Inferior parietal cortex (tissue), 1 donor: Measurements from ENCODE around the gene MAML3.

ENCODE experiments used
- DNase-seq: peaks from one replicate; pipeline ENCODE4 v3.0.0-alpha.2; 2016; ENCODE audit errors: extremely low spot score

MAML3 gene

DNA sequence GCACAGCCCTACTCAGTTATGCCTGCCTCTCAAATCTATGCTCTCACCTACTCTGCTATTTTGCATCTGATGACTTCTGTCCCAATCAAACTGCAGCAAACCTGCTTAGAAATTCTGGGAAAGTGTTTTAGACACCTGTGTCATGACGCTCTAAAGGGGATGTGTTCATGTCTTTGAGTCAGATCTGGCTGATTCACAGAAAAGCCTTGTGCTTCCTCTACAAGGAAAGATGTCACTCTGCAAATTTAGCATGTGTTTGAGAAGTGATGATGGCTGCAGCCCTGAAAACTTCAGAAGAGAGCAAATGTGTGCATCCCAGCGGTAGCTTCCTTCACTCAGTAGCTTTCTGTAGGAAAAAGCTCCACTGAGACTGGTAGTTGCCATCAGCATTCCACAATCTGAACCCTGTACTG lies 253.0 kb downstream of the MAML3 start:
- no peak for DNase-seq

DNA sequence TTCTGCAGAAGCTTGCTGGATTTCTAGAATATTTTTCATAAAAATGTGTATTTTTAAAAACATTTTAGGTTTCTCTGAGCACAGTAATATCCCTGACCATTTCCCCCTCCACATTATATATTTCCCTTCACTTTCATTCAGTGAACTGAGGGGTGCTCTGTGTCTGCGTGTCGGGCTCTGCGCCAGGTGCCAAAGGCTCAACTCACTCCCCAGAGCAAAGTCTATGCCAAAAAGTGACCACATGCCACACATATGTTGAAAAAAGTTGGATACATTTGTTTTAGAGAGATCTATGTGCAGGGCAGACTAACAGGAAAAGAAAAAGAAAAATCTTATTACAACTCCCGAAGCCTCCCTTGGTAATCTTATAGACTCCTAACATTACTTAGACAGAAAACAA lies 254.6 kb downstream of the MAML3 start:
- DNase-seq: no peak

DNA sequence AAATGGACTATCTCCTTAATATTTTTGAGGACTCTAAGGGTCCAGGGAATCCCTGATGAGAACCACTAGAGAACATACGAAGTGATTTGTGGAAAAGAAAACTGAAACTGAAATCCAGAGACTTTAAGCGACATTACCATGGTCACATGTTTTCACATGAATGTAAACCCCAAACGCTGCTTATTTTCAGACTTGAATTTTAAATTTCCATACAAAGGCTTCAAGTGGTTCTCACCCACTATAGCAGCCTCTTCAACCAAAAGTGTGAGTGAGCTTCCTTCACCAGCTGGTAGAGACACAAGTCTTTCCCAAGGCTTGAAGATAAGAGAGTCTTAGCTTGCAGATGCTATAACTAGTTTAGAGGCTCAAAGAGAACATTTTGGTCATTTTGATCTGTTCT lies 255.7 kb downstream of the MAML3 start:
- no peak for DNase-seq

DNA sequence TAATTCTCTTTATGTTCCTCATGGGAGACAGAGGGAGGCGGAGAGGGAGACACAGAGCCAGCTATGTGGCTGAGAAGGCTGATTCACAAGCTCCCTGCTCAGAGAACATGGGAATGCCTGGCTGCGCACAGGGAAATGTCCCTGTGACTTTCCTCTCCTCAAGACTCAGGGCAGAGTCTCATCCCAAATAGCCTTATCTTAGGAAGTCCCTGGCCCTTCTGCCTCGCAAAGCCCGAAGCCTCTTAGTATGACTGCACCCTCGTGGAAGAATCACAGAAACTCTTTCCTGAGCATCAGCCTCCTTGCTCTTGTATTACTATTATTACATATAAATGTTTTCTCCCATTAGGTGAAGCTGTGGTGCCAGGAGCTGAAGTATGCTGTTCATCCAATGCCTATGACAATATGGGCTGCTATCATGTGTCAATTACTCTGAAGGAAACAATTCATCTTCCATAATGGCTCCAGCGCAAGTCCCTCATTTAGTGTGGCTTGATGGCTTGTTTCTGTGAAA lies 257.8 kb downstream of the MAML3 start:
- no peak for DNase-seq

DNA sequence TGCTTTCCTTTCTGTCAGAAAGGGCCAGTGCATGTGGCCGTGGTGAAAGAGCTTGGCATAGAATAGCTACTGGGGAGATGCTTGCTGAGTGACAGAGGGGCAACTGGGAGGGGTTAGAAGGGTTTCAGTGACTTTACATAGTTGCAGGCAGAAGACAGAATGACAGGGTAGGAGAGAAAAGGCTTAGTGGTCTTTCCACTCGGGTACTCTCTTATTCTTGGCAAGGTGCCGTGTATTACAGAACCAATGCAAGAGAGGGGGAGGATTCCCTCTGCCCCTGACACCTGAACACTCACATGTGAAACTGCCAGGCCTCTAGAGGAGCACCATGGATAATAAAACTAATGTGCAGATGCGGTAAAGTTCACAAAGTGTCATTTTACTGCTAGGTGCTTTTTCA lies 260.2 kb downstream of the MAML3 start:
- no peak for DNase-seq

DNA sequence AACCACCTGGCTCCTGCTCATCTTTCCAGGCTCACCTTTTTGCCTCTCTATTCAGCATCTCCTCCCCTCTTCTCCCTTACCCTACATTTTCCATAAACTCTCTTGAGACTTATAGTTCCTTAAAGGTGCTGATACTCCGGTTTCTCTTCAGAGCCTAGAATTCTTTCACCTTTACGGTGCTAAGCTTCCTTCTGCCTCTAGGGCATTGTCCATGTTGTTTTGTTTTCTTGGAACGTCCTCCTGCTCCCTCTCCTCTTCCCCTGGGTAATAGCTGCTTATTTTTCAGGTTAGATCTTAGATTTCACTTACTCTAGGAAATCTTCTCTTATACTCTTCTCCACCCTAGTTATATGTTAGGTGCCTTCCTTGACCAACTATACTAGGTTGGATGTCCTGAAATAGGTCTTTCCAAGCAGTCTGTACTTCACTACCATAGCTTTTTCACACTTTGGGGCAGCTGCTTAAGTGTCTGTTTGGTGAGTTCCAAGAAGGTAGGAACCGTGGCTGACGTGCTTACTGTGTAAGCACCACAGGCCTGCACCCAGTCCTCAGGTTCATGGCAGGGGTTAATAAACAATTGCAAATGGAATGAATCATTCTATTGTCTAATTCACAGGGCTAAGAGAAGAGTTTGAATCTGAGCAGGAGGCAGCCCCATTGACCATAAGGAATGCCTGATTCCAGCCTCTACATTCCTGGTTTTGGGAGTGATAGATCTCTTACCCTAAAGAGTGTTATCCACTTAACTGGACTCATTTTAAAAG lies 260.8 kb downstream of the MAML3 start:
- DNase-seq: no peak

DNA sequence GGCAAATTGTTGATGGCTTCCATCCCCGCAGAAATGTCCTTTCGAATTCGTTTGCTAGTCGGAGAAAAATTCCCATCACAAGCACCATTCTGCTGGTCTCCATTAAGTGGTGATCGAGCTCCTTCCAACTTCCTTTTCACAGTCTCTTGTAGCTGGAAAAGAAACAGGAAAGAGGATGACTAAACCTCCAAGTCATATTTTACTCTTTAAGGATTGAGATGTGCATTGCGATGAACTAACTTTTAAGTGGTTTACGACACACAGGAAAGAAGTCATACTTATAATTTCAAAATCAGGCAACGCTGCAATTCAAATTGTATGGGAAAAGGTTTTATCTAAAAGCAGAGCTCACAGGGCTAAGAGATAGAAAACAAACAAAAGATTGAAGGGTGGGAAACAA lies 263.2 kb downstream of the MAML3 start:
- DNase-seq: no peak

DNA sequence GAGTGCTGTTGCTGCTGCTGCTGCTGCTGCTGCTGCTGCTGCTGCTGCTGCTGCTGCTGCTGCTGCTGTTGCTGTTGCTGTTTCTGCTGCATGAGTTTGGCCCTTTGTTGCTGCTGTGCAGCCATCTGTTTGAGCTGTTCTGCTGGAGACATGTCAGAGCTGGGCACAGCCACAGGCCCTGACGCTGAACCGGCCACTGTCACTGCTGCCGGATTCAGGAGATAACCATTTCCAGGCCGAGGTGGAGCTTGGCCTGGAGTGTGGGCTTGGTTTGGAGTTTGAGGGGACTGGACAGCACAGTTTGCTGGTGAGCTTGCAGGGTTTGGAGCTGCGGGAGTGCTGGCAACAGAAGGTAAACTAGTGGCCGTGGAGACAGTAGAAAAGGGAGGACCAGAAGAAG lies 264.1 kb downstream of the MAML3 start:
- no peak for DNase-seq

DNA sequence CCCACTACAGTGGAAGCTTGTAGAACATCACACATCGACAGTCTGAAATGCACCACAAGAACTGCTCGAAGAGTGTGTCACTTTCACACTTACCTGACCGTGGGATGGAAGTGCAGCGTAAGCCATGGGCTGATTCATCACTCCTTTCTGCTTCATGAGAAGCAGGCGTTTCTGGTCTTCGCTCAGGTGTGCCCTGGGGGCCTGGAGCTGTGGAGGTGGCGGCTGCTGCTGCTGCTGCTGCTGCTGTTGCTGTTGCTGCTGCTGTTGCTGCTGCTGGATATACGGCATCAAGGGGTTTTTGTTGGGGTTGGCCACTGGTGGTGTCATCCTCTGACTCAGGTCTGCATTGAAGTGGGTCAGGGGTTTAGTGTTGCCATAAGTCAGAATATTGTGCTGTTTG lies 264.7 kb downstream of the MAML3 start:
- no peak for DNase-seq

DNA sequence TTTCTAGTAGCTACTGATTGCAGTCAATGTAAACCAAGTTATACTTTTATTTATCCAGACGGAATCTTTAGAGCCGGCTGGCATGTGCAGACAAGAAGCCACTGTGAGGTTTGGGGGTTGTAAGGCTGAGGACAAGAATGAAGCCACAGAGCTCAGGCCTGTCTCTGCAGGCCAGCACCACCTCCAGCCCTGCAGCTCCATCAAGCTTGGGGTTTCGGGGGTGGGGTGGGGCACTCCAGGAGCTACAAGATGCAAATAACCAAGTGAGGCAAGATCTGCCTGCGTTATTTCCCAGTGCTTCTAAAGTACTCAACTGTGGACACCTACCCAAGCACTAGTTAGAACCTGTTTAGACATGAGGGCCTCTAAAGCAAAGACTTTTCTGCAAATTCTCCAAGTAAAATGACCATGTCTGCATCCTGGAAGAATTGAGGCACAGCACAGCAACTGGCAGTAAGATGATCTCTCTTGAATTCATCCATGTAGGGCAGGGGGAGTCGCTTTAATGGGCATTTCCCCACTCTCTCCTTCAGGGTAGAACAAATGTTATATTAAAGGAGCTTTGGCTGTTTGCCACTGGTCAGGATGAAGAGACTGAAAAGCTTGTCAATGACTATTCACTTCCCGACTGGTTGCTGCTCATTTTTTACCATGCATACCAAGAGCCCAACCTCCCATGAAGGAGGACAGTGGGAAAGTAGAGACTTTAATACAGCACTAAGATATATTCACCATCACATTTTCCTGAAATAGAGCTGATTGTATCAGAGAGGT lies 265.8 kb downstream of the MAML3 start:
- no peak for DNase-seq

DNA sequence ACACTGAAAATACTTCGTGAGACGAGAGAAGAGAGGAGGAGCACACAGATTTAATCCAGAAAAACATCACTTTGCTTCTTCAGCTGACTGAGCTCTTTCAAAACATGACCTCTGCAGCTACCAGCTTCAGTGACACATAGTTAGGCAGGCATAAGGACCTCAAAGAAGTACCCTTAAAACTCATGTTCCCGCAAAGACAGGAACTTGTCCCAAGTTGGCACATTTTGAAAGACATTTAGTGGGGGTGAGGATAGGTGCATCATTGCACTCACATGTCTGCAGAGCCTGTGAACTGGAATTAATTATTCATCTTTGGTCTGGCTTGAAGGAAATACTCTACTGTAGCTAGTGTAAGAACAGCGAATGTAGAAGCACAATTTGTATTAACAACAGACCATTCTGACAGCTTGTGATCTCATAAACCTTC lies 266.6 kb downstream of the MAML3 start:
- DNase-seq: no peak

DNA sequence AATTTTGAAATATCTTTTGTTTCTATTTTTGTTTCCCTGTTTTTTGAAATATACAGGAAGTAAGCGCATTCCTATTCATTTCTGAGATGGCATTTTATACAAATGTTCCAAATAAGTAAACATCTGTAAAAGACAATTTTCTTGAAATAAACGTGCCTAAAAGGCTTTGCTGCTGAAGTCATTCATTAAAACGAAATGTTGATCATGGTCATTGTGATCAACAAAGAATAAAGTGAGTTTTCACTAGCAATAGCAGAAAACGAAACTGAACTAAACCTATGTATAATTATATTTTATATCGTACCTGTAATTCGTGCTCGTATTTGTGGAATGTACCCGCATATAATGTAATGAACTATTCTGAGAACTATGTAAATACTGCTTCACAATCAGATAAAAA lies 267.2 kb downstream of the MAML3 start:
- DNase-seq: no peak

DNA sequence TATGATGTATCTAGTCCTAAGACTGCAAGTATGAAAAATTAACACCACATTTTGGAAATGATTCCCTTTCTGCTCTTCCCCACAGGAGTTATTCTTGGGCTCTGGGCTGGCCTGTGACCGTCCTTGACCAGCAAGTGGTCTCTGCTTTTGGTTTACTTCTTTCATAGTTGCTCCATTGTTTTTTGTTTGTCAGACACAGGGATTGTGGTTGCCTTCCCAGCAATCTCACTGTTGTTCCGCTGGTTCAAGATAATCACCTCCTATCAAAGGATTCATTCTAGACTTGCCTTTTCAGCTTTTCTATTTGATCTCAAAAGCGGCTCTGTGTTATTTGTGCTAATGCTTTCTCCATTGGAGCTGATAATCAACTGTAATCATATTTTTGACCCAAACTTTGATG lies 269.5 kb downstream of the MAML3 start:
- DNase-seq: no peak

DNA sequence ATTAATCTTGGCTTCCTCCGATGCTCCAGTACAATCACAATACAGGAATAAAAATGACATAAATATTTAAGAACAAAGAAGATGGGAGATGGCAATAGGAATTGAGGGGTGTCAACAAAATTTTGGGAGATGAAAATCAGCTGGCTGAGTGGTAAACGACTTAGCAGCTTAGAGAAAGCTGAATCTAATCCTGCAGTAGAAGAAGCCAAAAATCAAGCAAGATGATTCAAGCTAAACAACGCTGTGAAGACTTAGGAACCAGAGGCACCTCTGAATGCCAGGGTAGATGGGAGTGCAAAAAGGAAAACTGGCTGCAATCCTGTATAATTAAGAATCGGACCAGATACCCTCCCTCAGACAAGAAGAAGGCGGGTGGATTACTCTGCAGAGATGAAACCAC lies 273.1 kb downstream of the MAML3 start:
- no peak for DNase-seq

DNA sequence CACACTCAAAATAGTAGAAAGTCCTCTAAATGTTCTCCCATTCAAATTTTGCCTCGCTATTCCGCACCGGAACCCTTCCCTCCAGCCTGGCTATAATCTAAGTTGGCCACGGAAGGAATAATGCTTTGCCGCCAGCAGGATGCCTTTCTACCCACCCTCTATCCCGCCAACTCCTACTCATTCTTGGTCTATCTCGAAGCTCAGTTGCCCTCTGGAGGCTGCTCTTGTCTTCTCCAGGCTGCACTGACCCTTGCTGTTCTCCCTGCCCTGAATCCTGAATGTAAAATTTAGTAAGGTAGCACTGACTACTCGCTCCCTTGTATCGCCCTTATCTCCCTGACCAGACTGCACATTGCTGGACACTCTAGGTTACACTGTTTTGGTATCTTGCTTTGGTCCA lies 275.9 kb downstream of the MAML3 start:
- DNase-seq: no peak

DNA sequence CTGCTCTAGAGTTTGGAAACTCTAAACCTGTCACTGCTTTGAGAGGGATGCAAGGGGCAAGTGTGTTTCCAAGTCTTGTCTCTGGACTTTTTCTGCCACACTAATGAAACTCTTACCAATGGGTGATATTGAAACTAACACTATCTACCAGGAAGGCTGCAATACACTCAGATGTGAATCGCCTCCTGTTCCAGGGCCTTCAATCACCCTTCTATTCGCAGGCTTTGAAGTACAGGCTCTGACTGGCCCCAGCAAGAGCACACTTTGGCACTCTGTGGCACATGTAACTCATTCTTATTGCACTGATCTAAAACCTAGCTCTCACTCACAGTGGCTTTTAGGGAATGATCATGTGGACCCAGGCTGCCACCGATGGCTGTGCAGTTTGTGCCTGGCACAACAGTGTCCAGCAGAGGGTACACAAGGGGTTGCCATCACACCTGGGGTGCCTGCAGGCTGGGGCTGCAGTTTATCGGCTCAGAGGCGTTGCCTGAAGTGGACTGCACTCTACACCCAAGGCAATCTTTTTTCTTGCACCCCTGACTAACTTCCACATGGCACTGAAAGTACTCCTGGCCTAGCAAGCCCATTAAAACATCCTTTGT lies 277.5 kb downstream of the MAML3 start:
- no peak for DNase-seq

DNA sequence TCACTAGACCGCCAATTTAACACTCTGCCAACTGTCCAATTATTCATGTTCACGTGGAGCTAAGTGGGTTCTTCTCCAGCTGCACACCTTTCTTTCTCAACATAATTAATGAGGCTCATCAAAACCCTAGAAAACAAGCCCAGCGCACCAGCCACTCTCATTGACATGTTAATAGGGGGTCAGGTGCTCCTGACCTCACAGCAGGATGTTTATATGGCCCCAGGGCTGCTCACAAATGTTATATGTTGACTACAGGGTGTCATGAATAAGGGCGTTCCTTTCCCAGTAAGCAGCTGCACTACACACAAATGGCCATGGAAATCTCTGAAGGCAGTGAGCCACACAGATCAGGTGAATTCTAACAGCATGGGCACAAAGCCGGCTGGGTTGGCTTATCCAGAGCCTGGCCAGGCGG lies 278.6 kb downstream of the MAML3 start:
- DNase-seq: no peak

DNA sequence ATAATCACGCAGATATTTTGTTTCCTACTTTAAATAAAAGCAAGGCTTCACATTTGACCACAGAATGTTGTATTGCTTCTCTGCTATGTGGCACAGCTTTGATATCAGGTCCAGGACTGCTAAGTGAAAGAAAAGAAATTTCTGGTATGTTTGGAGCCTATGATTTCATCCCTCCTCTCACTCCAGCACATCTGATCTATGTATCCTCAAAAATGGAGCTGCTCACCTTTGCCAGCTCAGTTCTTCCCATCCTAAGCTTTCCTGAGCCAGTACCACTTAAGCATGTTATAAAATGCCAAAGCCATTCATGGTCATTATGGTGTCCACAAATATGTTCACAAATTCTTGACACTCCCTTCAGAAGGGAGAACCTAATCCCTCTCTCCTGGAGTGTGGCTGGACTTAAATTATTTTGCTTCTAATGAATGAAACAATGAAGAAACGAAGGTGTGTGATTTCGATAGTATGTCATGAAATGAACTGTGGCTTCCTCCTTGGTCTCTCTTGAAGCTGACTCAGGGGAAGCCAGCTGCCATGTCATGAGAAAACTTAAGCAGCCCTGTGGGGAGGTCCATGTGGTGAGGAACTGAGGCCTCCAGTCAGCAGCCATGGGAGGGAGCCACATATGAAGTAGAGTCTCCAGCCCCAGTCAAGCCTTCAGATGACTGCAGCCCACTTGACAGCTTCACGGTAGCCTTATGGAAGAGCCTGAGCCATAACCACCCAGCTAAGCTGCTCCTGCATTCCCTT lies 280.7 kb downstream of the MAML3 start:
- no peak for DNase-seq

DNA sequence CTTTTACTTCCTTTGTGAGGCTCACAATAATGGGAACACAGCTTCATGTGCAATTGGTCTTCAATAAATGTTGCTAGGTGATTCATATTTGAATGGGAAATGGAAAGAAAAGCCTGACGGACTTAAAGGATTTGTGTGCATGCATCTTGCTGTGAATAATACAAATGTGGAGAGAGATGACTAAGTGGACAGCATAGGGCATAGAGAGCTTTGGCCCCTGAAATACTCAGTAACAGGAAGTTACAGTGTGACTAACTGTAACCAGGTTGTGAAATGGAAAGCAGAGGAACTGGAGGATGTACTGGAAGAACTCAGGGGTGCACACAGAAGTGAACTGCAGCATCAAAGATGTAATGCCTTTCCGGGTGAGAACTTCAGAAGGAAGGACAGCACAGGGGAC lies 281.7 kb downstream of the MAML3 start:
- no peak for DNase-seq

DNA sequence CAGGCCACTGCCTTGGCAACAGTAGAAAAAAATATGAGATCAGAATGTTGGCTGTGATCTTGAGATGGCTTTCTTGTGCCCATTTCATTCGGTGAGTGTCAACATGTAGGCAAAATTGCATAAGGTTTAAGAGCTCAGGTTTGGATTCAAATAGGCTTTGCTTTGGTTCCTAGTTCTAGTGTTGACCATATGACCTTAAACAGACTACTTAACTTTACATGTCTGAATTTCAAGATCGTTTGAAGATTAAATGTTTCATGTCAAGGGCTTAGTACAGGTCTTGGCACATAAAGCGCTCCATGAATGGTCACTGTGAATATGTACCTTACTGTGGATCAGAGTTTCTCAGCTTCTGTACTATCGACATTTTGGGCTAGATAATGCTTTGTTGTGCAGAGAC lies 284.2 kb downstream of the MAML3 start:
- DNase-seq: no peak

DNA sequence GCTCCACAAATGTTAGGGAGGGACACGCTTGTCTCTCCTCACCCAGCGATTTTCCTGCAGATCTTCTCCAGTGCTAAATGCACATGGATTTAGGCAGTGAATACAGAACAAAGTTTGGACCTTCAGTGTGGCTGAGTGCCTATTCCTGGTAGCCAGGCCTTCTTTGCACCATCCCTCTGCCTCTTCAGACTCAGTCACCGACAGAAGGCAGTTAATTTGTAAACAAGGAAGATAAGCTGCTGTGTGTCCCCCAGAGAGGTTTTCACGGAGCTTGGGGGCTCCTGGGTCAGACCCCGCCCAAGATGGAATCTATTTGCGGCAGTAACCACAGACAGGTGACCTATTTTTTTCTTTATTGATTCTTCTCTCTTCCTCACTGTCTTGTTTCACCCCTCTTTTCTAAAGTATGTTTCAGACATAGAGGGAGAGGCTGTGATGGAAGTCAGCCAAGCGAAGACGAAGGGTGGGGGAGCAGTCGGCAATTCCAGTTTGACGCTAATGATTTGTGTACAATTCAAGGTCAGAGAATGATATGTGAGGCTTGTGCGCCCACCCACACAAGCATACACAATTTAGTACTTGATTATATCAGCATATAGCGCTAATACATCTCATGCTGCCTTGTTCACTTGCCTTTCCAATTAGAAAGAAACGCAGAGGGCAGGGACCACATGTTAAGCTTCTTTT lies 287.6 kb downstream of the MAML3 start:
- no peak for DNase-seq
